ENCODE results near the gene HDAC4. TPM values are rescaled to one million over a fixed set of nuclear protein-coding genes. Genes with fewer than 3 reads are reported as not detected.

The HDAC4 gene
- total RNA-seq, 1 experiment from 2014 or later = 32.0 TPM

- peaks cover 3 to 15% (median 8%) of the 10 kb centered on the region in 3 experiments; a peak in 6 of 7 replicates for H3K36me3 Mint-ChIP-seq (ENCODE audit: insufficient read depth in 1 of 3, low read depth in 3 of 3)
- H3T11ph ChIP-seq (ENCODE audit: low read length) = no peak overlapping the region
- no peak overlapping the region for H3K18ac ChIP-seq (ENCODE audit: insufficient read length, low read depth, low read length)
- H3K4me1 Mint-ChIP-seq = no peaks in the 10 kb centered on the region
- no peaks in the 10 kb centered on the region for H3K27me3 Mint-ChIP-seq (ENCODE audit: low read depth)
- H3K79me2 ChIP-seq (ENCODE audit: insufficient read depth, low read length) = no peaks in the 10 kb centered on the region
- H4K91ac ChIP-seq (ENCODE audit: insufficient read length, low read depth, low read length) = no peak overlapping the region
- no peak overlapping the region for H3K14ac ChIP-seq (ENCODE audit: insufficient read depth, low read length)
- H2AFZ ChIP-seq (ENCODE audit: low read length) = no peak overlapping the region
- H3K27ac Mint-ChIP-seq = no peak overlapping the region
- H4K5ac ChIP-seq (ENCODE audit: insufficient read length, low read depth, low read length) = no peak overlapping the region
- H4K8ac ChIP-seq (replicated peaks; ENCODE audit: insufficient read length, low read depth, low read length) = no peak overlapping the region
- no peaks in the 10 kb centered on the region for H3K23me2 ChIP-seq (ENCODE audit: insufficient read length, low read depth, low read length, poor library complexity, severe bottlenecking)
- H2BK12ac ChIP-seq (ENCODE audit: insufficient read length, low read depth, low read length) = no peak overlapping the region
- no peak for DNase-seq
- no peak overlapping the region for H2BK120ac ChIP-seq (ENCODE audit: low read depth, low read length, poor library complexity, severe bottlenecking)
- no peaks in the 10 kb centered on the region for H3K4me1 ChIP-seq (ENCODE audit: insufficient read depth, low read length)
- TF ChIP-seq CTCF (conservative IDR thresholded peaks at IDR 0.05) = no peak
- no peak overlapping the region for H3K27ac ChIP-seq (ENCODE audit: insufficient read length, low read depth, low read length)
- no peaks in the 10 kb centered on the region for H3K9me3 ChIP-seq (ENCODE audit: control insufficient read depth, low read depth, low read length)
- no peak overlapping the region; a peak in 1 of 5 replicates for H3K4me3 Mint-ChIP-seq
- no peak overlapping the region for H3K9ac ChIP-seq (ENCODE audit: extremely low read depth, insufficient read length, low read length)
- H4K20me1 ChIP-seq (ENCODE audit: control insufficient read depth, insufficient read depth, insufficient read length) = no peaks in the 10 kb centered on the region
- no peak overlapping the region for H3K56ac ChIP-seq (ENCODE audit: insufficient read length, low read depth, low read length)
- no peak overlapping the region for H3K4ac ChIP-seq (ENCODE audit: low read depth, low read length)
- H3K23ac ChIP-seq (ENCODE audit: insufficient read length, low read depth, low read length) = no peak overlapping the region
- no peaks in the 10 kb centered on the region for H3K9me3 Mint-ChIP-seq
- H2BK15ac ChIP-seq (ENCODE audit: low read depth, low read length) = no peak overlapping the region
- no peaks in the 10 kb centered on the region for H3K79me1 ChIP-seq (ENCODE audit: insufficient read depth, low read depth, low read length, poor library complexity, severe bottlenecking)
- H3K27me3 ChIP-seq (ENCODE audit: insufficient read depth, low read length) = no peaks in the 10 kb centered on the region
- no peak overlapping the region for H3K4me2 ChIP-seq (ENCODE audit: insufficient read depth, insufficient read length, low read length)
- H2BK20ac ChIP-seq (ENCODE audit: low read depth, low read length, poor library complexity, severe bottlenecking) = no peak overlapping the region
- no peak overlapping the region for H2AK5ac ChIP-seq (ENCODE audit: insufficient read length, low read length)
- no peak overlapping the region for H2BK5ac ChIP-seq (ENCODE audit: insufficient read length, low read length)
- no CpG with 5 or more reads among the region's 14 CpGs for WGBS (ENCODE audit: extremely low coverage, insufficient read length, low lambda C conversion rate)
Observed at GRCh38 chr2:239112127-239112774, 288.6 kb downstream of the HDAC4 start.
